Measurements from ENCODE around the gene TBC1D2B.
A peak's percentile ranks its signal among the peaks of the same experiment; 100 is the strongest.

Gene TBC1D2B

GRCh38 chr15:77986891-77987764 is 90.4 kb downstream of the TBC1D2B start:
- no peak overlapping the region for H3K4me3 ChIP-seq (ENCODE audit: low read depth, low read length)
- no peak for TF ChIP-seq CTCF (IDR thresholded peaks at IDR 0.05; ENCODE audit: low read depth, low read length, missing control alignments)
- DNase-seq (ENCODE audit: low read depth), result no peak

GRCh38 chr15:77985931-77986480 is 91.5 kb downstream of the TBC1D2B start:
- no peak overlapping the region for H3K4me3 ChIP-seq (ENCODE audit: low read depth, low read length)
- DNase-seq (ENCODE audit: low read depth), result no peak
- TF ChIP-seq CTCF (IDR thresholded peaks at IDR 0.05; ENCODE audit: low read depth, low read length, missing control alignments), result no peak

GRCh38 chr15:77985031-77985930 is 92.2 kb downstream of the TBC1D2B start:
- H3K4me3 ChIP-seq (ENCODE audit: low read depth, low read length), result no peak overlapping the region
- no peak for TF ChIP-seq CTCF (IDR thresholded peaks at IDR 0.05; ENCODE audit: low read depth, low read length, missing control alignments)
- no peak for DNase-seq (ENCODE audit: low read depth)

GRCh38 chr15:77984446-77984861 is 93.1 kb downstream of the TBC1D2B start:
- TF ChIP-seq CTCF (IDR thresholded peaks at IDR 0.05; ENCODE audit: low read depth, low read length, missing control alignments), result no peak
- H3K4me3 ChIP-seq (ENCODE audit: low read depth, low read length), result no peak overlapping the region
- no peak for DNase-seq (ENCODE audit: low read depth)

GRCh38 chr15:77983708-77984445 is 93.6 kb downstream of the TBC1D2B start:
- peak; percentile 5 for TF ChIP-seq CTCF (IDR thresholded peaks at IDR 0.05; ENCODE audit: low read depth, low read length, missing control alignments)
- DNase-seq (ENCODE audit: low read depth), result no peak
- no peak overlapping the region for H3K4me3 ChIP-seq (ENCODE audit: low read depth, low read length)

- TF ChIP-seq CTCF (IDR thresholded peaks at IDR 0.05; ENCODE audit: low read depth, low read length, missing control alignments), result no peak
- no peak for DNase-seq (ENCODE audit: low read depth)
- H3K4me3 ChIP-seq (ENCODE audit: low read depth, low read length), result no peak overlapping the region
These were observed 94.3 kb downstream of the TBC1D2B start for GRCh38 chr15:77983091-77983707.
